SIG-M5 treated with dmso at 0.1 percent for 504 hours (cell line): Measurements from ENCODE around the gene WDFY1.
"Not testable (repeated sequence)": the region's sequence is repeated elsewhere in the genome, so short reads cannot be mapped to it uniquely, and the experiment has no call there.

Experiments used
- DNase-seq: peaks from one replicate; lab custom pipeline; 2025; ENCODE audit not compliant: unreplicated experiment; lab: John Stamatoyannopoulos, UW

Gene WDFY1

DNA sequence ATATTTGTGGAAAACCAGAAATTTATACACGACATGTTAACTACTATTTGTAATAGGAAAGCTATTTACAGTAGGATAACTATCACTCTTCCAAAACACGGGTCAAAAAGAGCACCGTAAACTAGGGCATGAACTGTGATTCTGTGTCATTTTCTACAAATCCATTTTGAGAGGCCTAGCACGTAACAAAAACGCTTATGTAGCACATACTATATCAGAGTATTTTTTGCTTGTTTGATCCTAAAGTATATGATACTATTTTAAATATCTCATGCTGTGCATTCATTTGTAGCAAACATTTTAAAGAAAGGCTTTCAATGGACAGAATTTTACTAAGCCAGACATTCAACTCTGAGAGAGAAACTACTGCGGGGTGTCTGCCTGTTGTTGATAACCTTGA lies 45.1 kb downstream of the WDFY1 start:
- DNase-seq: no peak

DNA sequence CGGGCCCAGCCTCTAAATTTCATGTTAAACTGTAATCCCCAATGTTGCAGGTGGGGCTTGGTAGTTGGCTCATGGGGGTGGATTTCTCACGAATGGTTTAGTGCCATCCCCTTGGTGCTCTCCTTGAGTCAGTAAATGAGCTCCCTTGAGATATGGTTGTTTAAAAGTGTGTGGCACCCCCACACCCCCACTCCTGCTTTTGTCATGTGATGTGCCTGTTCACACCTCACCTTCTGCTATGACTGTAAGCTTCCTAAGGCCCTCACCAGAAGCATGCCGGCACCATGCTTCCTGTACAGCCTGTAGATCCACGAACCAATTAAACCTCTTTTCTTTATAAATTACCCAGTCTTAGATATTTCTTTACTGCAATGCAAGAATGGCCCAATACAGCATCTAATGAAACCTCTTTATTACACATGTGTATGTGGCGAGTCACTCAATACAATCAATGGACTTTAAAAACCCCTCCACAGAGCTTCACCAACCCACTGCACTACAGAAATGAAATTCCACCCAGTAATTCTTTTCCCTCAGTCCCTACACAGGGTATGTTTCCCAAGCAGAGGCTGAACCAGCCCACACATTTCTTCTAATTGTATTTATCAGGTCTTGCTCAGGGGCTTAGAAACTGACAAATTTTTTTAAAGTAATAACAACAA lies 47.3 kb downstream of the WDFY1 start:
- no peak for DNase-seq

DNA sequence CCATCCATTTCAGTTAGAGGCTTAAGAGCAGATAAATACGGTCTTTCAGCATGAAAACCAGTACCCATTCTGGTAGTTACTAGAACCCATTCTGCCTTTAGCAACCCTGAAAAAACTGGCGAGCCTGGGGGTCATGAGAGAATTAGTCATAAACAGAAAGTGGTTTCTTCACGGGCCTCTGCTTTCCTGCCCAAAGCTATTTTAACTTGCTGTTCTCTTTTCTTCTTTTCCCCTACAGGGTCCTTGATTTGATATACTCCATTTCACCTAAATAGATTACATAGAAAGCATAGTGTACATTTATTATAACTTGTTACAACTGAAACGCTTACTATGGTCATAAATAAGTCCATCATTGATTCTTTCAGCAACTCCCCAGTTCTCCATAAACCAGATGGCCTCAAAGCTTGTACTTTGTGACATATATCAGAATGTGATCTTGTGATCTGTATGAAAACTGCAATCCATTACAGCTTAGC lies 48.3 kb downstream of the WDFY1 start:
- DNase-seq: peak; percentile 86

DNA sequence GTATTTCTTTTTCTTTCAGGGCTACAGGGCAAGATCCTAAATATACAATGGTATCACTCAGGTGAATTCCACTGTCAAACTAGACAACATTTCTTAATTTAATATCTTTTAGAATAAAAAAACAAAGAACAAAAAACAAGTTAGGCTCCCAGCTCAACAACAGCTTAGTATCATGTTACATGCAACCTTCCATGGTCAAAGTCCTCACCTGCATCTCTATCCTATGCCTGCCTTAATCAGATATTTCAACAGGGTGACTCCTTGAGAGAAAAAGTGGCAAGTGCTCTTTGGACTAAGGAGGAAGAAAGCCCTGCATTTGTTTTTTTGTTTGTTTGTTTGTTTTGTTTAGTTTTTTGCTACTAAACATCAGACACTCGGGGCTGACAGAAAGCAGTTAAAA lies 50.2 kb downstream of the WDFY1 start:
- no peak for DNase-seq

DNA sequence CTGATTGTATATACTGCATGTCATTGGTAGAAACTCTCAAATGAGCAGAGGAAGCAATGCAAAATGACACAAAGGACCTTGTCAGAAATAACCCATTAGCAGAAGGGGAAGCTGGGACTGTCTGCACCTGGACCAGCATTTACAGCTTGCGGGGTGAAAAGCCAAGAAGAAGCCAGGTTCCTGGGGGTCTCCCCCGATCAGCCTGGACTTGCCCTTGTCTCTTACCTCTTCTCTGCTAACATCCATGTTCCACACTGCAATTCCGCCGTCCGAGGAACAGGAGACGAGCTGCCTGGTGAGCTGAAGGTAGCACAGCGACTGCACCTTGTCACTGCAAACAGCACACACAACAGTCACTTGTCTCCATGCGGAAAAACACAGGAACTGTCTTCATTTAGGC lies 51.1 kb downstream of the WDFY1 start:
- DNase-seq: no peak

DNA sequence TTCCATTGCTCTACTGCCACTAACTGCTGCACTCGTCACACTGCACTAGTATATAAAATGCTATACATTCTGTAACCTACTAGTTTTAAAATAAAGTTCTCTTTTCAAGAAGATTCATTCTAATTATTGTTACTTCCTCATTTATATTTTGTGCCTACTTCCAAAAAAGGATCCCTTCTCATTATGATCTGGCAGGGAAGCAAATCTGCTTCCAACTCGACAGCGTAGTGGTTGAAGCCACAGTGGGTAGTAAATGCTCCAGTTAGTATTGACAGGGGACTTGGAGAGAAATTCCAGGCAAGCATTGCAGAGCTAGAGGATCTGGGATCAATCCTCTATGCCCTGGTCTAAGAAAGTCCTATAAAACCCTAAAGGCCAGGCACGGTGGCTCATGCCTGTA lies 54.4 kb downstream of the WDFY1 start:
- peak; percentile 48 for DNase-seq

DNA sequence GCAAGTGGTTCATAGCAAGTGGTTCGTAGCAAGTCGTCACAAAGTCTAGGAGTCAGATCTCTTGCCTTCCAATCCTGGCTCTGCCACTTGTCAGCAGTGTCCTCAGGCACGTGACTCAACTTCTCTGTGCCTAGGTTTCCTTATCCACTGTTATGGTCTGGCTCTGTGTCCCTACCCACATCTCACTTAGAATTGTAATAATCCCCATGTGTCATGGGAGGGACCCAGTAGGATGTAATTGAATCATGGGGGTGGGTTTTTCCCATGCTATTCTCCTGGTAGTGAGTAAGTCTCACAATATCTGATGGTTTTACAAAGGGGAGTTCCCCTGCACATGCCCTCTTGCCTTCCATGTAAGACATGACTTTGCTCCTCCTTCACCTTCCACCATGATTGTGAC lies 55.9 kb downstream of the WDFY1 start:
- DNase-seq: no peak

DNA sequence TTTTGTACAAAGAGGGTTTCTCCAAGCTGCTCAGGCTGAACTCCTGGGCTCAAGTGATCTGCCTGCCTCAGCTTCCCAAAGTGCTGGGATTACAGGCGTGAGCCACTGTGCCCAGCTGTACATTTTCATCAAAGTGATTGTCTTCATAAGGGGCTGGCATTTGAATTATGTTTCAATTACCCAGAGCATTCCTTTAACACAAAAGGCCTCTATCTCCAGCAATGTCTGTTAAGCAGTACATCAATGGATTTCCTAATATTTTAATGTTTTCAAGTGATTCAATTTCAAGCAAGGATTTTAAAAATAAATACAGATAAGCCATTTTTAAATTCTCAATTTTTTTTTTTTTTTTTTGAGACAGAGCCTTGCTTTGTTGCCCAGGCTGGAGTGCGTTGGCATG lies 56.9 kb downstream of the WDFY1 start:
- DNase-seq: no peak

DNA sequence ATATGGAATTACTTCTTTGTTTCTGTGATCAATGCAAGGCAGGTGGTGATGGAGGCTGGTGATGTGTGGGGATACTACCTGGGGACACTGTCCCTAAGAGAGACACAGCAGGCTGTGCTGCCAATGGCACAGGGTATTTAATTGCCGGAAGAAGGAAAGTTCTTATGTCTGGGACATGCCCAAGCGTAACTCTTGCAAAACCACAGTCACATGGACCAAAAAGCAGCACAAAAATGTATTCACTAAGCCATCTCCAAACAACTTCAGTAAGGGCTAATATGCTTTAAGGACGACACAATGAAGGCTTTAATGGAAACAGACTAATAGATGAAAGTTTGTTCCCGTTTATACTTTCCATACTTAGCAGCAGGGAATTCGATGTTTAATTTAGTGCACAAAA lies 58.0 kb downstream of the WDFY1 start:
- DNase-seq: peak; percentile 80

DNA sequence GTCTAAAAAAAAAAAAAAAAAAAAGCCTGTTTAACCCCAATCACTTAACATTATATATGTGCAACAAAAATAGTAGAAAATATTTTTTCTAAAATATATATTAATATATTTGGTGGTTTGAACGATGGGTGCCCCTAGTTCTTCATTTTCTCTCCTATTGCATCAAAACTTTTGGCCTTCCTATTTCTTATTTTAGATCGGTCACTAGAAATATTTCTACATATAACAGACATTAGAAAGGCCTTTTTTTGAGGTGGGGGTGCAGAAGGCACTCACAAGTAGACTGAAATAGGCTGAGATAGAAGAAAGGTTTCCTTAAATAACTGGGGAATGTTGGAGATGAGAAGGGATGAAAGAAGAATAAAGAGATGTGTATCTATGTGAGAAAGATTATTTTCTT lies 58.4 kb downstream of the WDFY1 start:
- DNase-seq: peak; percentile 88

DNA sequence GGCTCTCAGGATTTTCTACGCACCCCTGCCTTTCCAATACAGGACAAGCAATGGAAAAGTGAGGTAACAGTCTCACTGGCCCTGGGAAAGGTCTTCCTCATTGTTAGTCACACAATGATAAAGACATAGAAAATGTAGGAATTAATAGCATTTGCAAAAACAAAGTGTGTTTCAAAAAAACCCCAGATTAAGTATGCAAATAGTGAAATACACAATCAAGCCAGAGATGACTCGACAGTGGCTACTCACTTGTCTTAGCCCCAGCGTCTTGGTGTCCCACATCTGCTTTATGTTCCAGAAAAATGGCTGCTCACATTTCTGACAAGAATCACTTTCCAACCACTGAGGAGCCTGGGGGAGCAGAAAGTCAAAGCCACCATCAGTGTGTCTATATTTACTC lies 60.7 kb downstream of the WDFY1 start:
- no peak for DNase-seq

DNA sequence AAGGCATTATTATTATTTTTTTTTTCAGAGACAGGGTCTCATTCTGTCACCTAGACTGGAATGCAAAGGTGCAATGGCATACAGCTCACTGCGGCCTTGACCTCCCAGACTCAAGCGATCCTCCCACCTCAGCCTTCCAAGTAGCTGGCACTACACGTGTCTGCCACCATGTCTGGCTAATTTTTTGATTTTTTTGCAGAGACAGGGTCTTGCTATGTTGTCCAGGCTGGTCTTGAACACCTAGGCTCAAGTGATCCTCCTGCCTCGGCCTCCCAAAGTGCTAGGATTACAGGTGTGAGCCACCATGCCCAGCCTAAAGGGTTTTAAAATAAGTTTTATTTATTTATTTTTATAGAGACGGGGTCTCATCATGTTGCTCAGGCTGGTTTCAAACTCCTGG lies 62.4 kb downstream of the WDFY1 start:
- DNase-seq: no peak

DNA sequence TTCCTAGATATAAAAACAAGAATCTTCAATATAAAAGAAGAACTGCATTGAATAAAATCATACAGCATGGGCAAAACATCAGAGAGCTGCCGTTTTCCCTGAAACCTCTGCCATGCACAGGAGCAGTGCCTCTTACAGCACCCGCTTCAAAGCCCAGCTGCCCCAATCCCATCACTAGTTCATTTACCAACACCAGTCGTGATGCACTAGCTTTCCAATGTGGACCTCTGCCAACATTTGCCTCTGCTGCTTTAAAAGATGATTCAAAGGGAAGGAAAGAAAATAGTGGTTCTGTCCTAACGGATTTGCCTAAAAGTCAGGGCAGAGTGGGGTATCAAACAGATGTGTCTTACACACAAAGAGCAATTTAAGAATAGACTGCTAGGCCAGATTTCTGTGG lies 64.3 kb downstream of the WDFY1 start:
- no peak for DNase-seq

DNA sequence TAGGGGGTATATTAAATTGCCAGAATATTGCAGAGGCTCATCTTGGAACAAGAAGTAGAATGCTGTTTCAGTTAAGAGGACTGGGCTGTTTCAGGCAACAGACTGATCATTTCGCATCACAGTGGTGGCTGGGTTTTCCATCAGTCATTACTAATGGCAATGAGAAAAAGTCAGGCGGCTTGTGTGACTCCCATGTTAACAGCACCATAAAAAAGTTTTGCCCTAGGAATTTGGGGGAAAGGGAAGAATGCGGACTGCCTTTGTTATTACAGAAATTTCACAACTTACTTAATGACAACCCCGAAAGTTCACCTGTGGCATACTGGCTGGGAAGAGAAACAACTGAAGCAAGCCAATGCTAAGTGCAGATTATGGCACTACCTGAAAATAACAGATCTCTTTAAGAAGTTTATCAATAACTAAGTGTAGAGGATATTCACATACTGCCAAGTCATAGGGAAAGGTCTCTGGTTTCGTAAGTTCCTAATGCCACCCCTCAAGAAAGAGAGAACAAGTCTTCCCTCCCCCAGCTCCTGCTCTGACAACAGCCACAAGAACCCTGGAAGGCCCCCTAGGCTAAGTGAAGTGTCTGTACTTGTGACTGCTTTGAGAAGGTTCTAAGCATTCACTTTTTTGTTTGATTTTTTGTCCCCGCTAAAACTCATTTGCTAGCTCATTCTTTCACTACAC lies 67.3 kb downstream of the WDFY1 start:
- DNase-seq: peak; percentile 91

DNA sequence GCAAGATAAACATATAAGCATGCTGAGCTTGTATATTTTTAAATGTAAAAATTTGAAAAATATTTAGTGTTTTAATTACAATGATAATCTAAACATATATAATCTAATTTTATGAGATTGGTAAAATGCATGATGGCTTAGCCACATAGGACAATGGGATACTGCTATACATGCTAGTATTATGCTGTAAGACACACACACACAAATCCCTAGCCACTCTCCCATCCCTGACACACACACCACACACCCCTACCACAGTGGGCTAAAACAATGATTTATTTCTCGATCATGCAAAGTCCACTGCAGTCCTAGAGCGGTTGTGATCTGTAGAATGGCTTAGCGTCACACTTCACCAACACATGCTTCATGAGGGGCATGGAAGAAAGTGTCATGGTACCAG lies 71.5 kb downstream of the WDFY1 start:
- no peak for DNase-seq

DNA sequence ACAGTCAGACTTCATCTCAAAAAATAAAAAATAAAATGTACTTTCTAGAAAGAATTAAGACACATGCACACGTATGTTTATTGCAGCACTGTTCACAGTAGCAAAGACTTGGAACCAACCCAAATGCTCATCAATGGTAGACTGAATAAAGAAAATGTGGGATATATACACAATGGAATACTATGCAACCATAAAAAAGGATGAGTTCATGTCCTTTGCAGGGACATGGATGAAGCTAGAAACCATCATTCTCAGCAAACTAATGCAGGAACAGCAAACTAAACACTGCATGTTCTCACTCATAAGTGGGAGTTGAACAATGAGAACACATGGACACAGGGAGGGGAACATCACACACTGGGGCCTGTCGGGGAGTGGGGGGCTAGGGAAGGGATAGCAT lies 72.4 kb downstream of the WDFY1 start:
- not testable (repeated sequence) for DNase-seq

DNA sequence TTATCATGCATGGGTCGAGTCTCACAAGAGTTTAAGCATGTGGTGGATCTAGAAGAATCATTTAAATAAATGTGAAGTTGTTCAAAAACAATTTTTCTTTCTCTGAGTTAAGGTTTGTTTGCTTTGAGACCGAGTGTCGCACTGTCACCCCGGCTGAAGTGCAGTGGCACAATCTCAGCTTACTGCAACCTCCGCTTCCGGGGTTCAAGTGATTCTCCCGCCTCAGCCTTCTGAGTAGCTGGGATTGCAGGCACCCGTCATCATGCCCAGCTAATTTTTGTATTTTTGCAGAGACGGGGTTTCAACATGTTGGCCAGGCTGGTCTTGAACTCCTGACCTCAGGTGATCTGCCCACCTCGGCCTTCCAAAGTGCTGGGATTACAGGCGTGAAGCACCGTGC lies 73.5 kb downstream of the WDFY1 start:
- not testable (repeated sequence) for DNase-seq

DNA sequence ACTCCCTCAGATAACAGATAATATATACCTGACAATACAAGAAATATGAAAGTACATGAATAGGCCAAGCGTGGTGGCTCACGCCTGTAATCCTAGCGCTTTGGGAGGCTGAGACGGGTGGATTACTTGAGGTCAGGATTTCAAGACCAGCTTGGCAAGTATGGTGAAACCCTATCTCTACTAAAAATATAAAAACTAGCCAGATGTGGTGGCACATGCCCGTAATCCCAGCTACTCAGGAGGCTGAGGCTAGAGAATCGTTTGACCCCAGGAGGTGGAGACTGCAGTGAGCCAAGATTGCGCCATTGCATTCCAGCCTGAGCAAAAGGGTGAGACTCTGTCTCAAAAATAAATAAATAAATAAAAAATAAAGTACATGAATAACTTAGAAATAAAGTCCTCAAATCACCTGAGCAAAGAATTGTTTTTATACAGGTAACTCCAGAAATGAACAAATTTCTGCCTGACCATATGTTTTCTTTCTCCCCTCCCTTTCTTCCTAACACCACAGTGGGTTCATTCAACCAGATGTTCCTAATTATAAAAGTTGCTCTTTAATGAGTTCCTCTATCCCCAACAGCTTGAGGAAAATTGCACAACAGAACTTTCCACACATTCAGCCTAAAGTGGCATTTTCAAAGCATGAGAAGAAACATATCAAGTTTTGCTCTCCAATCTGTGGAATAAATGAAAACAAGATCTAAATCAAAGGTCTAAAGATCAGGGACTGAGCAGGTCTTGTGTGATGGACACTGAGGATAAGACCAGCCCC lies 74.1 kb downstream of the WDFY1 start:
- DNase-seq: peak; percentile 89

DNA sequence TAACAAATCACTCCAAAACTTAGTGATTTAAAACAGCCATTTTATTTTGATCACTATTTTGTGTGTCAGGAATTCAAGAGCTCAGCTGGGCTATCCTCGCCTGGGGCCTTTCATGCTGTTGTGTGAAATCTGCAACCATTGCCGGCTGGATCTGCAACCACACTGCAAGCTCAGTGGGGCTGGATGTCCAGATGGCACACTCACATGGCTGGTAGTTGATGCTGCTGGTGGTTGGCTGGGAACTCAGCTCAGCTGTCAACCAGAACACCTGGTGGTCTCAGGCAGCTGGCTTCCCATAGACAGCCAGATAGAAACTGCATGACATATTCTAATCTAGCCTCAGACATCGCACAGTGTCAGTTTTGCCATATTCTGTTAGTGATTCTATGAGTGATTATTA lies 77.1 kb downstream of the WDFY1 start:
- no peak for DNase-seq

DNA sequence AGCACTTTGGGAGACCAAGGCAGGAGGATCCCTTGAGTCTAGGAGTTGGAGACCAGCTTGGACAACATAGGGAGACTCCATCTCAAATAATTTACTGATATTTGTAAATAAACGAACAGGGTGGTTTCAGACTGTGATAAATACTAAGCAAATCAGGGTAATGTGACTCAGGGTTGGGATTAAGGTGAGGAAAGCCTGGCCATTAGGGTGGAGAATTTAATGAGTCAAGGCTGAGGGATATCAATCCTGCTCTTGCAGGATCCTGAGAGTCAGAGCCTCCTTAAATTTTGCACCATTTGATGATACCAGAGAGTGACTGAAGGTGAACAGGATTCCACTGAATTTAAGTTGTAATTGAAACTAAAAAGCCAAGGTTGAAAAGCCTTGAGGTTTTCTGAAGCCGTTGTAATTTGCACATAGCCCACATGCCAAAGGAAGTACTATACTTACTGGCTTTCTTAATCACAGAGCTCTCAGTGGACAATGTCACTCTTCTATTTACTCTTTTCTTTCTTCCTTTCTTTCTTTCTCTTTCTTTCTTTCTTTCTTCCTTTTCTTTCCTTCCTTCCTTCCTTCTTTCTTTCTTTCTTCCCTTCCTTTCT lies 79.1 kb downstream of the WDFY1 start:
- DNase-seq: peak; percentile 34

DNA sequence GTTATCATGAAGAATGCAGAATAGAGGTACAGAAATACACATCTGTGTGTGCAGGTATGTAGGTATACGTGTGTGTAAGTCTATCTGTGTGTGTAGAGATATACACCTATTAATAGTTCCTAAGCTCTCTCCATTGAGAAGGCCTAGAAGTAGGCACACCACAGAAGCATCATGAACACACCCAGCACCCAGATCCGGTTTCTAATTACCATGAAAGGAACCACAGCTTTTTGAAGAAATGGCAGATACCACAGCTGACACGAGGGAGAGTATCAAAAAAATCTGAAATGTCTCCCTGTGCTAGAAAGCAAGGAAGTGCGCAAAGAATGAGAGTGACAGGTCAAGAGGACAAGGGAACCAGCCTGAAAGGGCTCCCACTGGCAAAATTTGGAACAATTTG lies 80.0 kb downstream of the WDFY1 start:
- no peak for DNase-seq

DNA sequence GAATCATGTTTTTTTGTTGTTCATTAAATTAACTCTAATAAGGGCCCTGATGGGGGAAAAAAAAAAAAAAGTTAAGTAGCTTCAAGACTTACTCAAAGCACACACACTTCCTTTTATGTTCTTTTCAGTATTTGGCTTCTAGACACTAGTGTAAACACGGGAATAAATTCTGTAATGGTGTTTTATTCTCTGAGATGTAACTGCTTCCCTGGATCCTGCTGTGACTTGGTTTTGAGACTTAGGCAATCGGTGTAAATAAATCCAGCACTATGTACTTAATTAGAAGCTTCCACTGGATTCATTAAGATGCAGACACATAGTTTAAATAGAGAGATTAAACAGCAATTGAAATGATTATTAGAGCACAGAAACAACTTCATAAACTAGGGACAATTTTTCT lies 81.6 kb downstream of the WDFY1 start:
- DNase-seq: no peak
